Upper lobe of right lung (tissue), 1 donor: ENCODE measurements around the gene CUL2. TPM values are rescaled to one million over a fixed set of nuclear protein-coding genes. Genes with fewer than 3 reads are reported as not detected.

ENCODE experiments used
- ATAC-seq: fragments of 200-7000 bp; cut with Tn5 transposase; one replicate; pipeline ENCODE4 v1.9.1; 2020; ENCODE audit warnings: mild to moderate bottlenecking, moderate library complexity
- DNase-seq: peaks from one replicate; pipeline ENCODE4 v3.0.0-alpha.2; 2020
- H3K27ac ChIP-seq: fragments of 200-600 bp; one replicate; pipeline ENCODE4 v1.8.0; 2022
- H3K27me3 ChIP-seq: fragments of 200-600 bp; one replicate; pipeline ENCODE4 v1.8.0; 2022; ENCODE audit warnings: mild to moderate bottlenecking
- H3K36me3 ChIP-seq: fragments of 200-600 bp; one replicate; pipeline ENCODE4 v1.8.0; 2022
- H3K4me1 ChIP-seq: fragments of 200-600 bp; one replicate; pipeline ENCODE4 v1.8.0; 2022
- H3K4me3 ChIP-seq: fragments of 200-600 bp; one replicate; pipeline ENCODE4 v1.8.0; 2022; ENCODE audit warnings: mild to moderate bottlenecking
- H3K9me3 ChIP-seq: fragments of 200-600 bp; one replicate; pipeline ENCODE4 v1.8.0; 2022
- intact Hi-C: fragments of 100-400 bp; cut with DNase I; formaldehyde crosslinking; loops from one replicate; pipeline ENCODE4 v1.11.0; 2022
- total RNA-seq: library from RNA; stranded (reverse); fragmentation: NEBNext Ultra II Directional; extraction: Animal tissue kit (Norgen Biotek cat#: 25700); gene quantifications from one replicate; pipeline ENCODE4 v1.2.1, GENCODE V29; 2021
- TF ChIP-seq, protein P1 (sequence below): fragments of 200-600 bp; IDR thresholded peaks from one replicate; pipeline ENCODE4 v1.8.0; 2022; ENCODE audit warnings: antibody characterized with exemption
- donor health status: DM: no; HTN: yes; CAD: no; lungs with severe emphysema.

Gene CUL2
- total RNA-seq, 1 donor from 2014 or later: 33.0 TPM

GRCh38 chr10:35005868-35006267, 84.3 kb downstream of the CUL2 start:
- Histone ChIP-seq H3K27ac (no peak overlapping the region), H3K27me3 (no peaks in the 10 kb centered on the region), H3K9me3 (no peaks in the 10 kb centered on the region), H3K4me1 (no peaks in the 10 kb centered on the region), H3K36me3 (peaks cover 23% of the 10 kb centered on the region), H3K4me3 (no peak overlapping the region)
- no peak for DNase-seq
- intact Hi-C loops: no loop called here
- TF ChIP-seq, protein P1, sequence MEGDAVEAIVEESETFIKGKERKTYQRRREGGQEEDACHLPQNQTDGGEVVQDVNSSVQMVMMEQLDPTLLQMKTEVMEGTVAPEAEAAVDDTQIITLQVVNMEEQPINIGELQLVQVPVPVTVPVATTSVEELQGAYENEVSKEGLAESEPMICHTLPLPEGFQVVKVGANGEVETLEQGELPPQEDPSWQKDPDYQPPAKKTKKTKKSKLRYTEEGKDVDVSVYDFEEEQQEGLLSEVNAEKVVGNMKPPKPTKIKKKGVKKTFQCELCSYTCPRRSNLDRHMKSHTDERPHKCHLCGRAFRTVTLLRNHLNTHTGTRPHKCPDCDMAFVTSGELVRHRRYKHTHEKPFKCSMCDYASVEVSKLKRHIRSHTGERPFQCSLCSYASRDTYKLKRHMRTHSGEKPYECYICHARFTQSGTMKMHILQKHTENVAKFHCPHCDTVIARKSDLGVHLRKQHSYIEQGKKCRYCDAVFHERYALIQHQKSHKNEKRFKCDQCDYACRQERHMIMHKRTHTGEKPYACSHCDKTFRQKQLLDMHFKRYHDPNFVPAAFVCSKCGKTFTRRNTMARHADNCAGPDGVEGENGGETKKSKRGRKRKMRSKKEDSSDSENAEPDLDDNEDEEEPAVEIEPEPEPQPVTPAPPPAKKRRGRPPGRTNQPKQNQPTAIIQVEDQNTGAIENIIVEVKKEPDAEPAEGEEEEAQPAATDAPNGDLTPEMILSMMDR: no peak
- peak; percentile 41 for ATAC-seq

DNA sequence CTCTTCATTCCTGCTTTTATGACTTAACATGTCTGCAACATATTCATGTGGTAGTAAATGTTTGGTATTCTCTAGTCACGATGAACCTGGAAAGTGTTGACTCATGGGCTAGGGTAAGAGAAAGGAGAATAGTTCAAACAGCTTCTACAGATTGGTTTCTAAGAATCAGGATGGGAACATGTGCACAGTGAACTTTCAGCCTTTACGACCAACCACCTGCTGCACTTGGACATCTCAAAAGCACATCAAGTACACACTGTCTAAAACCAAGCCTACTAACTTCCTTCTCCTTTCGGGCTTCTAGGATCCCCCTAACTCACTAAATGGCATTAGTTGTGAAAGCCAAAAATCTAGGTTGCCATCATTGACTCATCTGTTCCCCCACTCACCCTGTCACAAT, 85.5 kb downstream of the CUL2 start:
- H3K36me3 ChIP-seq: peaks cover 11% of the 10 kb centered on the region
- no peaks in the 10 kb centered on the region for H3K4me1 ChIP-seq
- no peak for ATAC-seq
- H3K27me3 ChIP-seq: no peaks in the 10 kb centered on the region
- no peak overlapping the region for H3K4me3 ChIP-seq
- DNase-seq: no peak
- intact Hi-C loops: no loop called here
- TF ChIP-seq, protein P1: no peak
- H3K27ac ChIP-seq: no peak overlapping the region
- no peaks in the 10 kb centered on the region for H3K9me3 ChIP-seq

DNA sequence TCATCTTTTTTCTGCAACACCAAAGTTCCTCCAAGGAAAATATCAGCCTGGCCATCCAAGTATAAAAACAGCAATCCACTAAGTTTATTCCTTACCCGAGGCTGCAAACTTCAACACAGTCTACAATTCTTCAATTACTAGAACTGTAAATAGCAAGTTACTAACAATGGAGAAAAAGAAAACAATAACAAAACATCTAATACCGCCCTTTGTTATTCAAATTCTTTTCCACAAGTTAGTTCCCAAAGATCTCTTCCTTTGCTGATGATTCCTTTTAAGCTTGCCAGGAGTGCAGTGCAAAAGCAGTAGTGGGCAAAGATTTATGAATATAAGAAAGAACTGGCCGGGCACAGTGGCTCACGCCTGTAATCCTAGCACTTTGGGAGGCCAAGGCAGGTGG, 86.2 kb downstream of the CUL2 start:
- Histone ChIP-seq H3K27ac (no peak overlapping the region), H3K27me3 (no peaks in the 10 kb centered on the region), H3K4me3 (no peak overlapping the region), H3K9me3 (no peaks in the 10 kb centered on the region), H3K4me1 (no peaks in the 10 kb centered on the region), H3K36me3 (peaks cover 4% of the 10 kb centered on the region)
- no peak for DNase-seq
- intact Hi-C loops: no loop called here
- ATAC-seq: no peak
- TF ChIP-seq, protein P1: no peak

DNA sequence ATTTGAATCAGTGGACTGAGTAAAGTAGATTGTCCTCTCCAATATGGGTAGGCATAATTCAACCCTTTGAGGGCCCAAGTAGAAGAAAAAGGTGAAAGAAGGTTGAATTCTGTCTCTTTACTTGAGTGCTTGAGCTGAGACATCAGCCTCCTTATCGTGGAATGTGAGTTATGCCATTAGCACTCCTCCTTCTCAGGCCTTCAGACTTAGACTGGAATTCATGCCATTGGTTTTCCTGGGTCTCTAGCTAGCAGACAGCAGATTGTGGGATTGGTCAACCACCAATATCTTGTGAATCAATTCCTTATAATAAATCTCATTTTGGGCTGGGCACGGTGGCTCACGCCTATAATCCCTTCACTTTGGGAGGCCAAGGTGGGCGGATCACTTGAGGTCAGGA, 89.2 kb downstream of the CUL2 start:
- TF ChIP-seq, protein P1: no peak
- no peak for DNase-seq

GRCh38 chr10:34999532-34999931, 90.6 kb downstream of the CUL2 start:
- Histone ChIP-seq H3K4me1 (peaks cover 5% of the 10 kb centered on the region), H3K4me3 (no peak overlapping the region), H3K9me3 (no peaks in the 10 kb centered on the region), H3K36me3 (no peaks in the 10 kb centered on the region), H3K27me3 (no peaks in the 10 kb centered on the region), H3K27ac (no peak overlapping the region)
- intact Hi-C loops: no loop called here
- no peak for DNase-seq
- ATAC-seq: no peak
- TF ChIP-seq, protein P1: no peak

More for the DNA sequence above, 89.2 kb downstream of the CUL2 start:
- no peak for ATAC-seq
- intact Hi-C loops: no loop called here
- no peaks in the 10 kb centered on the region for H3K4me1 ChIP-seq
- no peak overlapping the region for H3K27ac ChIP-seq
- no peaks in the 10 kb centered on the region for H3K9me3 ChIP-seq
- no peak overlapping the region for H3K4me3 ChIP-seq
- no peaks in the 10 kb centered on the region for H3K27me3 ChIP-seq
- no peaks in the 10 kb centered on the region for H3K36me3 ChIP-seq

DNA sequence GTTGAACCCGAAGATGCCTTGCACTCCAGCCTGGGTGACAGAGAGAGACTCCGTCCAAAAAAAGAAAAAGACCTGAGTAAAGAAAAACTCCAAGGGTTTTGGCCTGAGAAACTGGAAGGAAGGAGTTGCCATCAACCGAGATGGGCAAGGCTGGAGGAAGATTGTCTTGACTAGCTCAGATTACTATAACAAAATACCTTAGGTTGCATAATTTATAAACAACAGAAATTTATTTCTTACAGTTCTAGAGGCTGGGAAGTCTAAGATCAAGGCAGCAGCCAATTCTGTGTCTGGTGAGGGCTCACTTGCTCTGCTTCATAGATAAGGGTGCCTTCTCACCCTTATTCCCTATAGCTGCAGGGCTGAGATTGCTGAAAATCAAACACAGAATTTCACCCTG, 91.2 kb downstream of the CUL2 start:
- ATAC-seq (no peak), DNase-seq (no peak)
- TF ChIP-seq, protein P1: no peak
- no peaks in the 10 kb centered on the region for H3K9me3 ChIP-seq
- no peak overlapping the region for H3K4me3 ChIP-seq
- H3K27ac ChIP-seq: no peak overlapping the region
- peaks cover 5% of the 10 kb centered on the region for H3K4me1 ChIP-seq
- no peaks in the 10 kb centered on the region for H3K27me3 ChIP-seq
- intact Hi-C loops: no loop called here
- no peaks in the 10 kb centered on the region for H3K36me3 ChIP-seq
